K562 (cell line): ENCODE data around the gene PPP1R37. TPM values are rescaled to one million over a fixed set of nuclear protein-coding genes. Genes with fewer than 3 reads are reported as not detected.
A peak's percentile ranks its signal among the peaks of the same experiment; 100 is the strongest.

ENCODE experiments used
- ARID2 ChIP-seq: fragments of 450-650 bp; IDR thresholded peaks from 2 replicates; pipeline ENCODE4 v1.6.1; 2017; ENCODE audit warnings: antibody characterized with exemption, mild to moderate bottlenecking
- CTBP1 ChIP-seq: fragments of 450-650 bp; IDR thresholded peaks from 2 replicates; pipeline ENCODE4 v1.6.1; 2016; ENCODE audit warnings: borderline replicate concordance
- CTCF ChIP-seq, 3 experiments: IDR thresholded peaks in 2 of 3; conservative IDR thresholded peaks in 1 of 3; 2 replicates each; pipeline ENCODE4 v1.5.1; 2011 to 2012; ENCODE audit warnings: low read length in 3 of 3, mild to moderate bottlenecking in 3 of 3, control low read depth in 2 of 3, improper control_type of control experiment in 1 of 3, inconsistent platforms in 1 of 3, low read depth in 1 of 3, mixed read lengths in 1 of 3, moderate library complexity in 1 of 3; ENCODE audit not compliant: insufficient read depth in 2 of 3
- KLF16 ChIP-seq: IDR thresholded peaks from 2 replicates; pipeline ENCODE4 v1.6.1; 2016; ENCODE audit warnings: antibody characterized with exemption
- POLR2G ChIP-seq: fragments of 200-400 bp; formaldehyde crosslinking; IDR thresholded peaks from 2 replicates; pipeline ENCODE4 v1.6.1; 2017; ENCODE audit warnings: low read depth, mild to moderate bottlenecking, antibody characterized with exemption, low read length, moderate library complexity
- RREB1 ChIP-seq: fragments of 250-450 bp; sonication (Bioruptor Pico); IDR thresholded peaks from 2 replicates; pipeline ENCODE4 v1.4.0; 2020
- ZBTB40 ChIP-seq, 2 experiments: fragments of 450-650 bp in 1 of 2; sonication (generic) in 1 of 2; formaldehyde crosslinking in 1 of 2; IDR thresholded peaks; 2 replicates each; pipeline versions ENCODE4 v1.7.1 to v1.9.0; 2016 to 2022; ENCODE audit warnings: inconsistent platforms in 1 of 2, mild to moderate bottlenecking in 1 of 2, missing genetic modification reagents in 1 of 2
- ZNF121 ChIP-seq: sonication (generic); formaldehyde crosslinking; conservative IDR thresholded peaks from 2 replicates; pipeline ENCODE4 v1.8.0; 2022; ENCODE audit warnings: missing genetic modification reagents
- polyA plus RNA-seq, 8 experiments: library from polyadenylated mRNA; depleted of rRNA in 4 of 8; stranded (reverse) in 5 of 8; unstranded in 3 of 8; fragments of >200 nt; fragmentation: Nextera tagmentation in 2 of 8; fragmentation: Illumina TruSeq in 1 of 8; extraction: Ambion mirVana in 2 of 8; extraction: Trizol in 1 of 8; gene quantifications; 2 replicates each; pipeline versions ENCODE4 v1.2.1 to v1.2.3, GENCODE V29; 2011 to 2014; ENCODE audit warnings: inconsistent platforms in 1 of 8, missing spikeins in 1 of 8
- total RNA-seq, 7 experiments: library from RNA; depleted of rRNA in 6 of 7; stranded (reverse); fragments of >200 nt in 6 of 7; fragmentation: Illumina TruSeq in 2 of 7; extraction: Trizol in 2 of 7; gene quantifications; 2 replicates each; pipeline versions ENCODE4 v1.2.1 to v1.2.3, GENCODE V29; 2011 to 2021; ENCODE audit warnings: low replicate concordance in 1 of 7

The PPP1R37 gene
- total and polyA plus RNA-seq, 9 of the 15 experiments (the other 6 are each of a cell fraction or from before 2014, with no cell fraction given): 0.04 to 20.3 (median 7.3) TPM

GRCh38 chr19:45147835-45148676 is 55.1 kb downstream of the PPP1R37 start (continued):
- TF ChIP-seq ZBTB40 (IDR thresholded peaks at IDR 0.05): no peak
- no peak for TF ChIP-seq ZBTB40 (CRISPR knock-in tag; IDR thresholded peaks at IDR 0.05)
- peak; percentile 81 for TF ChIP-seq ZNF121 (CRISPR knock-in tag)
- TF ChIP-seq RREB1 (CRISPR knock-in tag): no peak
- no peak for TF ChIP-seq CTBP1
- peak; percentile 5 for TF ChIP-seq POLR2G
- no peak for TF ChIP-seq KLF16
- 0 out of 6 replicates have a peak, but pooled peaks have one; percentile 17 to 27 (median 22) for TF ChIP-seq CTCF (IDR thresholded peaks at IDR 0.05 in 2 of 3, conservative IDR thresholded peaks at IDR 0.05 in 1 of 3; ENCODE audit: insufficient read depth in 2 of 3, low read depth in 1 of 3, low read length in 3 of 3)
- no peak for TF ChIP-seq ARID2
